HPDE6-E6E7 (cell line): Measurements from ENCODE around the gene CANT1.
"Not testable (repeated sequence)": the region's sequence is repeated elsewhere in the genome, so short reads cannot be mapped to it uniquely, and the experiment has no call there.

ENCODE experiments used
- DNase-seq: peaks from one replicate; pipeline ENCODE4 v3.0.0; 2011; ENCODE audit warnings: missing footprints; ENCODE audit errors: extremely low spot score

The CANT1 gene

GRCh38 chr17:78959803-78960202 lies 49.8 kb downstream of the CANT1 start:
- no peak for DNase-seq

GRCh38 chr17:78958641-78959127 lies 50.9 kb downstream of the CANT1 start:
- DNase-seq = peak; percentile 54

- DNase-seq = no peak
Measured at GRCh38 chr17:78957128-78957527, 52.4 kb downstream of the CANT1 start.

- DNase-seq = no peak
Measured at GRCh38 chr17:78956254-78956653, 53.3 kb downstream of the CANT1 start.

- DNase-seq = no peak
Measured at GRCh38 chr17:78954684-78955083, 54.9 kb downstream of the CANT1 start.

GRCh38 chr17:78953356-78954350 lies 55.9 kb downstream of the CANT1 start:
- DNase-seq = no peak

GRCh38 chr17:78952706-78953105 lies 56.9 kb downstream of the CANT1 start:
- DNase-seq = no peak

GRCh38 chr17:78951967-78952551 lies 57.5 kb downstream of the CANT1 start:
- DNase-seq = no peak

GRCh38 chr17:78950870-78951269 lies 58.7 kb downstream of the CANT1 start:
- DNase-seq = no peak

GRCh38 chr17:78947235-78948149 lies 62.1 kb downstream of the CANT1 start:
- no peak for DNase-seq

- no peak for DNase-seq
Measured at GRCh38 chr17:78946631-78947030, 62.9 kb downstream of the CANT1 start.

GRCh38 chr17:78946131-78946530 lies 63.4 kb downstream of the CANT1 start:
- no peak for DNase-seq

- not testable (repeated sequence) for DNase-seq
Measured at GRCh38 chr17:78945455-78945854, 64.1 kb downstream of the CANT1 start.

GRCh38 chr17:78944956-78945355 lies 64.6 kb downstream of the CANT1 start:
- DNase-seq = no peak

GRCh38 chr17:78944026-78944425 lies 65.5 kb downstream of the CANT1 start:
- DNase-seq = no peak
